Central memory CD4-positive, alpha-beta T cell (primary cell): ENCODE measurements around the gene PAQR9.
"Not testable (repeated sequence)": the region's sequence is repeated elsewhere in the genome, so short reads cannot be mapped to it uniquely, and the experiment has no call there.

ENCODE experiments used
- DNase-seq: peaks from one replicate; pipeline ENCODE4 v3.0.0; 2022
- total RNA-seq, 3 experiments: gene quantifications; one replicate each; lab custom pipeline; 2026; lab: John Stamatoyannopoulos, UW

Gene PAQR9, protein sequence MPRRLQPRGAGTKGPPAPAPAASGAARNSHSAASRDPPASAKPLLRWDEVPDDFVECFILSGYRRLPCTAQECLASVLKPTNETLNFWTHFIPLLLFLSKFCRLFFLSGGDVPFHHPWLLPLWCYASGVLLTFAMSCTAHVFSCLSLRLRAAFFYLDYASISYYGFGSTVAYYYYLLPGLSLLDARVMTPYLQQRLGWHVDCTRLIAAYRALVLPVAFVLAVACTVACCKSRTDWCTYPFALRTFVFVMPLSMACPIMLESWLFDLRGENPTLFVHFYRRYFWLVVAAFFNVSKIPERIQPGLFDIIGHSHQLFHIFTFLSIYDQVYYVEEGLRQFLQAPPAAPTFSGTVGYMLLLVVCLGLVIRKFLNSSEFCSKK
- 0 reads per million in 3 experiments for total RNA-seq

DNA sequence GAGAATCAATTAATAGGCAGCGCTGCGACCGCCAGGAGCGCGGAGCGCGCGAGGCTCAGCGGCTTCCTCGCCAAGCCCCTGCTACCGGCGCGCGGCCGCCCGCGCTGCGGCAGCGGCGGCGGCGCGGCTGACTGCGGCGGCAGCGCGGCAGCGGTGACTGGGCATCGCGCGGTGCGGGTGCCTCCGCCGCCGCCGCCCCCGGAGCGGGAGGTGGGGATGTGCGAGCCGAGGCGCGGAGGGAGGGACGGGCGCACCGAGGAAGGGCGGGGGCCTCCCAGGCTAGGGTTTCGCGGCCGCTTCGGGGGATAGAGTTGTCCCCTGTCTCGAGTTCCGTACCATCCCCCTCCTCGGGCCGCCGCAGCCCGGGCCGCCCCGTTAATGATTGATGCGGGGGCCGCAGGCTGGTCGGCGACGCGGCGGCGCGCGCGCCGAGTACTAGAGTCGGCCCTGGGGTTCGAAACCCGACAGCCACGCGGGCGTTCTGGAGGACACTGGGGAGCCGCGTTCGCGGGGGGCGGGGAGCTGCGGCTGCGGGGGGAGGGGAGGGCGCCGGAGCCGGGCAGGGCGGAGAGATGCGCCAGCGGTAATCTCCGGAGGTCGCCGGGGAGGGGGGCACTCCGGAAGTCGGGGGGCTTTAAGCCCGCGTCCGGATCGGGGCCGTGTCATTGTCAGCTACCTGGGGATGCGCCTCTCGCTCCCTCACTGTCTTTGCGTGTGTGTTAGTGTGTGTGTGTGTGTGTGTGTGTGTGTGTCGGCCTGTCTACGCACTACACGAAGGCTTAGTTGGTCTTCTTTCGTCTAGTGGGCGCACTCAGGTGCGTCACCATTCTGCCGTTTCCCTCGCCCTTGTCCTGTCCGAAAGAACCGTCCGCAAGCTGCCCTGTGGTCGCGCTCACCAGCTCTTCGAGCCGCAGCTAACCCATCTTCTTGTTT is at the start of gene PAQR9:
Gene PAQR9 (minus strand): TSS at position 159 of the 933 bp plus-strand sequence. CDS start 338 bp downstream, outside the sequence.
- no peak for DNase-seq

DNA sequence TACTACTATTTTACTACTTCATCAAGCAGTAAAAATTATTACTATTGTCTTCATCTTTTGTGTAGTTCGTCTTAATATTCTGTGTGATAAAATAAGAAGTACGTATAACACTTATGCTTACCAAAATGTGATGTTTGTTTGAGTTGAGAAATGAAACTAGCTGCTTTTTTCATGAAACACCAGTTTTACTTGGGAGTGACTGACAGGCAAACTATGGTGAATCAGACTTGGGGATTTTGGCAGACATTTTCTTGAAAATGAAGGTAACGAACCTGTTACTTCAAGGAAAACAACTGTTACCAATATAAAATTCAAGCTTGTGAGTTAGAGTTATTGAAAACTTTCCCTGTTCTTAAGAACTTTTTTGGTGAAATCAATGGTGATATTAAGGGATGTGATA is 48.2 kb upstream of the PAQR9 start:
- DNase-seq, result no peak

GRCh38 chr3:143010024-143010423 is 46.5 kb upstream of the PAQR9 start:
- DNase-seq, result no peak

DNA sequence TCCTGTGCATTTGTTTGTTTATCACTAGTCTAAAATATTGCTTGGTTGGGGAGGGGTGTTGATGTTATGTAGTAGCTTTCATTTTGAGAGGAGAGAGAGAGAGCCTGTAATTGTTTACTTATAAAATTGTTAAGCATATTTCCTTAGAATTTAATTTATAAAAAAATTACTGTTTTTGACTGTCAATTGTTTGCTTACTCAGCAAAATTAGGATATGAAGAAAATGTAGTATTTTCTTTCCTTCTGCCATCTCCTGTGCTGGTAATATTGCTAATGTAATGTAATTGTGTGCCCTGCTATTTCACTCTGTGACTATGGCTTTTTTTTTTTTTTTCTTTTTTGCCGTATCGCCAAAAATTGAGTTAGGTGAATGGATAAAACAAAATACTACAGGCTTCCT is 41.3 kb upstream of the PAQR9 start:
- no peak for DNase-seq

GRCh38 chr3:143002727-143003126 is 39.3 kb upstream of the PAQR9 start:
- DNase-seq, result no peak

DNA sequence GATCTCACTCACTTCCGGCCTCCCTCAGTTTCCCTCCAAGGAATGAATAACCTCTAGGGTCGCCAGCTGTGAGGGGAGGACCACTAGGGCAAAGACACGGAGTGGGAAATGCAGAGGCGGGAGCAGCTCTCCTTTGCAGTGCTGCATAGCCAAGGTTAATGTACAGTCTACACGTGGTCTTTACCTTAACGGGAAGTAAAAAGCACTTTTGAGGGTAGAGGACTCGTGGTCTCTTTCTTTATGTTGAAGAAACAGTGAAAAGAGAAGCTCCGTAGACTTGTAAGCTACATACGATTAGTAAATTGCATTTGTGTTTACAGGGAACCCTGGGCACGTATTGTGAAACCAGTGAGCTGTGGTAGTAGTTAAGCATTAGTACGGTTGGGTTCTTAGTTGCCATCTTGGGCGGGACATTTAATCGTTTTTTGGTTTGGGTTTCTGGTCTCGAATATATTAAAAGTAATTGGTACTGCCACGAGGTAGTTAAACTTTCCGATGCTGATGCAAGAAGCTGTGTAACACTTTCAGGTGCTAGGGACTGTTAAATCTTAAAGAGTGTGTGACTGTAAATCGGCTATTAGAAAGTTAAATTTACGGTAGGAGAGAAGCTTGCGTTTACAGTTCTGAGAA is 38.7 kb upstream of the PAQR9 start:
- DNase-seq, result no peak

DNA sequence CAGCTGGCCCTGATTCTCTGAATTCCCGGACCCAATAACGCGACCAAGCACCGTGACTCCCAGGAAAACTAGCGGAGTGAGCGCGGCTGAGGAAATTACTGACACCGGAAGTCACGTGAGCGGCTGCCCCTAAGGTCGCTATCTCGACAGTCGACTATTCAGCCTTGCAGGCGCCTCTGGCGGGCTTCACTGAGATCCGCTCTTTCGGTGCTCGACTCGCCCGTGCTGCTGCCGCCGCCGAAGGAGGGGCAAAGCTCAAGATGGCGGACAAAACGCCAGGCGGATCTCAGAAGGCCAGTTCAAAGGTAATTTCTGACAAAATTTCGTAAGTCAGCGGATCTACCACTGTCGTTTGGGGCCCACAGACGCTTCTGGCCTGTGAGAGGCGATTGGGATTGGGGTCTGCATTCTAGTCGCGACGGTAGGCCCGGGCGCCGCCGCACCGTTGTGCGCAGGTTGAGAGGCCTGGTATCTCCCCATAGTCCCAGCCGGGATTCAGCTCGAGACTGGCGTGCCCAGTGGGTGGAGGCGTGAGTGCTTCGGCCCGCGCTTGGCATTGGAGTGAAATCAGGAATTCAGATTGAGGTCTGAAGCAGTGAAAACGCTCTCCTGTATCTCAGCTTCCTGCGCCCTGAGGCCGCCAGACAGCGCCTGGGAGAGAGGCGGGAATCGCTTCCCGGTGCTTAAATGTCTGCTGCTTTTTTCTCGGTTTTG is 38.1 kb upstream of the PAQR9 start, which contains the start of gene U2SURP:
Gene U2SURP (plus strand): TSS at position 202 of the 714 bp plus-strand sequence. CDS start 59 bp downstream, at position 261.
- peak; percentile 90 for DNase-seq

GRCh38 chr3:143001034-143001368 is 37.5 kb upstream of the PAQR9 start:
- no peak for DNase-seq

GRCh38 chr3:143000528-143000927 is 37.1 kb upstream of the PAQR9 start:
- no peak for DNase-seq

- DNase-seq, result no peak
Observed at GRCh38 chr3:142999881-143000280, 36.4 kb upstream of the PAQR9 start.

GRCh38 chr3:142998439-142998838 is 35.0 kb upstream of the PAQR9 start:
- no peak for DNase-seq

GRCh38 chr3:142997330-142997729 is 33.9 kb upstream of the PAQR9 start:
- no peak for DNase-seq

GRCh38 chr3:142993958-142994442 is 30.5 kb upstream of the PAQR9 start:
- peak; percentile 50 for DNase-seq

GRCh38 chr3:142992323-142992722 is 28.8 kb upstream of the PAQR9 start:
- DNase-seq, result no peak

- DNase-seq, result no peak
Observed at GRCh38 chr3:142990721-142991120, 27.2 kb upstream of the PAQR9 start.

GRCh38 chr3:142988826-142989225 is 25.4 kb upstream of the PAQR9 start:
- not testable (repeated sequence) for DNase-seq

- DNase-seq, result not testable (repeated sequence)
Observed at GRCh38 chr3:142988221-142988620, 24.7 kb upstream of the PAQR9 start.

DNA sequence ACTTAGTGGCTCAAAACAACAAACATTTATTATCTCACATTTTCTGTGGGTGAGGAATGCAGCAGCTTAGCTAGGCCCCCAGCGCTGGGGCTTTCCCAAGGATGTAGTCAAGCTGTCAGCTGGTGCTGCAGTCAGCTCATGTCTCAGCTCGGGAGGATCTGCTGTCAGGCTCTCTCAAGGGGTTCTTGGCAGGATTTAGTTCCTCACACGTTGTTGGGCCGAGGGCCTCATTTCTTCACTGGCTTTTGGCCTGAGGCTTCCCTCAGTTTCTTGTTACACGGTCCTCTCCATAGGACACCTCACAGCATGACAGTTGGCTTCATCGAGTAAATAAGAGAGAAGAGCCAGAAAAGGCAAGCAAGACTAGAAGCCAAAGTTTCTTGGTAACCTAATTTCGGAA is 24.2 kb upstream of the PAQR9 start:
- DNase-seq, result no peak

GRCh38 chr3:142987080-142987700 is 23.7 kb upstream of the PAQR9 start:
- DNase-seq, result peak; percentile 38

GRCh38 chr3:142984255-142984654 is 20.8 kb upstream of the PAQR9 start:
- no peak for DNase-seq

DNA sequence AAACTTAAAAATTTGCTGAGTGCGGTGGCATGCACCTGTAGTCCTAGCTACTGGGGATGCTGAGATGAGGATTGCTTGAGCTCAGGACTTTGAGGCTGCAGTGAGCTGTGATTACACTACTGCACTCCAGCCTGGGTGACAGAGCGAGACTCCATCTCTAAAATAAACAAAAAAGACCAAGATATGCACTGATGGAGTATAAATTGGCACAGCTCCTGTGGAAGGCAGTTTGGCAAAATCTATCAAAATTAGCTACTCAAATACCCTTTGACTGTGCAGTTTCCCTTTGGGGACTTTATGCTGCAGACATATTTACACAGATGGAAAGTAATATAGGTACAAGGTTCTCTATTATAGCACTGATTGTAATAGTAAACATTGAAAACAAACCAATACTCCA is 19.8 kb upstream of the PAQR9 start:
- DNase-seq, result no peak
